PFSK-1 (cell line): ENCODE results near the gene KSR2.

Experiments
- FOXP2 ChIP-seq: optimal IDR thresholded peaks from 2 replicates; pipeline ENCODE3; 2011; ENCODE audit warnings: borderline replicate concordance, control low read depth, inconsistent platforms; ENCODE audit not compliant: insufficient read depth; ENCODE audit errors: extremely low read length, extremely low read depth
- POLR2AphosphoS5 ChIP-seq: IDR thresholded peaks from 2 replicates; pipeline ENCODE4 v1.6.1; 2012; ENCODE audit warnings: low read depth, mild to moderate bottlenecking, control low read depth, low read length, moderate library complexity
- REST ChIP-seq, 2 experiments: IDR thresholded peaks; 2 replicates each; pipeline versions ENCODE4 v1.6.1 to v1.8.0; 2011 to 2012; ENCODE audit warnings: low read depth in 2 of 2, low read length in 2 of 2, control low read depth in 1 of 2, inconsistent platforms in 1 of 2, mild to moderate bottlenecking in 1 of 2, moderate library complexity in 1 of 2; ENCODE audit not compliant: insufficient read depth in 1 of 2
- SIN3A ChIP-seq: IDR thresholded peaks from 2 replicates; pipeline ENCODE4 v1.6.1; 2012; ENCODE audit warnings: mild to moderate bottlenecking, low read length, moderate library complexity, borderline replicate concordance; ENCODE audit not compliant: insufficient read depth
- TAF1 ChIP-seq: IDR thresholded peaks from 2 replicates; pipeline ENCODE4 v1.6.1; 2012; ENCODE audit warnings: low read length, control low read depth, borderline replicate concordance; ENCODE audit not compliant: insufficient read depth

KSR2 gene

GRCh38 chr12:117476341-117476740 lies 492.4 kb downstream of the KSR2 start:
- TF ChIP-seq REST (IDR thresholded peaks at IDR 0.05; ENCODE audit: insufficient read depth in 1 of 2, low read depth in 2 of 2, low read length in 2 of 2), result no peak
- no peak for TF ChIP-seq TAF1
- no peak for TF ChIP-seq FOXP2
- TF ChIP-seq SIN3A, result no peak

- TF ChIP-seq TAF1 (no peak), POLR2AphosphoS5 (no peak), REST (IDR thresholded peaks at IDR 0.05; ENCODE audit: insufficient read depth in 1 of 2, low read depth in 2 of 2, low read length in 2 of 2) (no peak), FOXP2 (no peak), SIN3A (no peak)
These were observed 494.9 kb downstream of the KSR2 start for GRCh38 chr12:117473856-117474255.

GRCh38 chr12:117472983-117473382 lies 495.8 kb downstream of the KSR2 start:
- no peak for TF ChIP-seq TAF1
- TF ChIP-seq FOXP2, result no peak
- no peak for TF ChIP-seq POLR2AphosphoS5
- no peak for TF ChIP-seq REST (IDR thresholded peaks at IDR 0.05; ENCODE audit: insufficient read depth in 1 of 2, low read depth in 2 of 2, low read length in 2 of 2)
- TF ChIP-seq SIN3A, result no peak

- no peak for TF ChIP-seq POLR2AphosphoS5
- no peak for TF ChIP-seq SIN3A
- TF ChIP-seq FOXP2, result no peak
- no peak for TF ChIP-seq TAF1
- TF ChIP-seq REST (IDR thresholded peaks at IDR 0.05; ENCODE audit: insufficient read depth in 1 of 2, low read depth in 2 of 2, low read length in 2 of 2), result no peak
These were observed 498.0 kb downstream of the KSR2 start for GRCh38 chr12:117470804-117471203.
